Measurements from ENCODE around the gene KCNQ1.

GRCh38 chr11:2480874-2481220 is 36.0 kb downstream of the KCNQ1 start:
- TF ChIP-seq CTCF (conservative IDR thresholded peaks at IDR 0.05) (no peak), EZH2 (IDR thresholded peaks at IDR 0.05; ENCODE audit: low read depth) (no peak)
